HG03066 (cell line): Measurements from ENCODE around the gene TSPAN10.
"Not testable (repeated sequence)": the region's sequence is repeated elsewhere in the genome, so short reads cannot be mapped to it uniquely, and the experiment has no call there.

Source experiments
- ATAC-seq: cut with Tn5 transposase; IDR thresholded peaks from one replicate; pipeline ENCODE4 v1.9.1; 2021; ENCODE audit warnings: low read depth; ENCODE audit not compliant: unreplicated experiment

TSPAN10 gene

DNA sequence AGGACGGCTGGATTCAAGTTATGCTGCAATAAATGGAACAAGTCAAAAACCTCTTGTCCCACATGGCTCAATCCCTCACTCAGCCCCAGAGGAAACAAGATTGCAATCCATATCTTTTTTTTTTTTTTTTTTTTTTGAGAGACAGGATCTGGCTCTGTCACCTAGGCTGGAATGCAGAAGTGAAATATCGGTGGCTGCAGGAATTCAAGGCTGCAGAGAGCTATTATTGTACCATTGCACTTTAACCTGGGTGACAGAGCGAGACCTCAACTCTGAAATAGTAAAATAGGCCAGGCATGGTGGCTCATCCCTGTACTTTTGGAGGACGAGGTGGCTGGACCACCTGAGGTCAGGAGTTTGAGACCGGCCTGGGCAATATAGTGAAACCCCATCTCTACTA lies 22.0 kb downstream of the TSPAN10 start:
- ATAC-seq, result no peak

DNA sequence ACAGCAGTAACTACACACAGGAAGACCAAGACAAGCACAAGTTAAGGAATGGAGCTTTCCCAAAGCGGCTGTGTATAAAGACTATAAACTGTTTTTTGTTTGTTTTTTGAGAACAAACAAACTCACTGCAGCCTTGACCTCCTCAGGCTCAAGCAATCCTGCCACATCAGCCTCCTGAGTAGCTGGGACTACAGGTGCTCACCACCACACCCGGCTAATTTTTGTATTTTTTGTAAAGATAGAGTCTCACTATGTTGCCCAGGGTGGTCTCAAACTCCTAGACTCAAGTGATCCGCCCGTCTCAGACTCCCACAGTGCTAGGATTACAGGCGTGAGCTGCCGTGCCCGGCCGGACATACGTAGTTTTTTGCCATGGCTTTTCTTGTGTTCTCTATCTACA lies 23.4 kb downstream of the TSPAN10 start:
- no peak for ATAC-seq

DNA sequence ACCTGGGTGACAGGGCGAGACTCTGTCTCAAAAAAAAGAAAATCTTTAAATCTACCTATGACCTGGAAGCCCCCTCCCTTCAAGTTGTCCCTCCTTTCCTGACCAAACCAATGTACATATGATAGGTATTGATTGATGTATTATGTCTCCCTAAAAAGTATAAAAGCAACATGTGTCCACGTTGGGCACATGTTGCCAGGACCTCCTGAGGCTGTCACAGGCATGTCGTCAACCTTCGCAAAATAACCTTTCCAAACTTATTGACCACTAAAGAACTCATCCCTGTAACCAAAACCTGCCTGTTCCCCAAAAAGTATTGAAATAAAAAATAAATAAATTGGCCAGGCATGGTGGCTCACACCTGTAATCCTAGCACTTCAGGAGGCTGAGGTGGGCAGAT lies 25.0 kb downstream of the TSPAN10 start:
- no peak for ATAC-seq

DNA sequence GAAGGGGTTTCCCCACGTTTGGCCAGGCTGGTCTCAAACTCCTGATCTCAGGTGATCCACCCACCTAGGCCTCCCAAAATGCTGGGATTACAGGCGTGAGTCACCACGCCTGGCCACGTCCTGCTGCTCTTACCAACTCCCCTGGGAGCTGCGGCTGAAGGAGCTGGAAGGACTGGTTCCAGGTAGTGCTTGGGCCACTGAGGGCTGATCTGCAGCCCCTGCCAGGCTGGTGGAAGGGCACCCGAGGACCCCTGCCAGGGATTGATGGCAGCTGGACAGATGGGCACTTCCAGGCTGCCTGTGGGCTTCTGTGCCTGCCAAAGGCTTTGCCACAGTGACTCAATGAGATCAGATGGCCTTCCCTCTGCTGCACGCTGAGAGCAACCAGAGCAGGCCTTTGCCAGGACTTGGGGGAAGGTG lies 27.1 kb downstream of the TSPAN10 start:
- ATAC-seq, result no peak

DNA sequence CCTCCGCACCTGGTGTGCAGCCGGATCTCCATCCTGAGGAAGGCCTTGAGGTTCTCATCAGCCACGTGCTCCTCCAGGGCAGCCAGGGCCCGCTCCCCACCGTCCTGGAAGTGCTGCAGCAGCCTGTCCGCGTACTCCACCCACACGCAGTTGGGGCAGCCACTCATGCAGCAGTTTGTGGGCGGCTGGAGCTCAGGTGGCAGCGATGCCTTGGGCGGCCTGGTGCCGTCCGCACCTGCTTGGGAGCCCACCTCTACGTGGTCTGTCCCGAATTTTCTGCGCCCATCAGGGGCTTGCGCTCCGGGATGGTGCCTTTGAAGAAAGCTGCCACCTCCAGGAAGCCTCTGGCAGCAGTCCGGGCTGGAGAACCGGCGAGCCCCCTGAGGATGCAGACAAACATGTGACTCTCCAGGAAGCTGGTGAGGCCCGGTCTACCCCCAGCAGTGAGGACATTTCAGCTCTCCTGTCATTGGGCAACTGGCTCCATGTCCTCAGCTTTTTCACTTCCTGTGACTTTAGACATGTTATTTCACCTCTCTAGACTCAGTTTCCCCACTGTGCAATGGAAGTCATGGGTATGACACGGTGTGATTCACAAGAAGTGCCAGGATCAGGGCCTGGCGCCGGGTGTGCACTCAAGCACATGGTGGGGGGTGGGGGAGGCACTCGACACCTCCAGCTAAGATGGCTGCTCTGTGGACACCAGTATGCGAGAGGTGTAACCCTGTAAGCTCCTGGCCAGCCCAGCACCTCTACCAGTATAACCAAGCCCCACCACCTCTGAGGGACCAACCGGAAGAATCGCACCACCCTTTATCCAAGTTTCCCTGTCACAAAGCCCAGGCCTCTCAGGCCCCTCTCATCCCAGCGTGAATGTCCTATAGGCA lies 28.5 kb downstream of the TSPAN10 start:
- no peak for ATAC-seq

DNA sequence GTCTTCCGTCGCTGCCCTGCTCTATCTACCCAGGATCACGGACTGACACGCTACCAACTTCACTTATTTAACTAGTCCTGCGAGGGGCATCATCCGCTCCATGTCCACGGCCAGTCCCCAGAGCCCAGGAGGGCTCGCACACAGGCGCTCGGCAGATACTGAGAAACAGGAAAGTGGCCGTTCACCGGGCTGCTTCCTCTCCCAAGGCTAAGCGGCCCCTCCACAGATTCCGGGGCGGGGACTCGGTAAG lies 29.0 kb downstream of the TSPAN10 start:
- peak; percentile 21 for ATAC-seq

DNA sequence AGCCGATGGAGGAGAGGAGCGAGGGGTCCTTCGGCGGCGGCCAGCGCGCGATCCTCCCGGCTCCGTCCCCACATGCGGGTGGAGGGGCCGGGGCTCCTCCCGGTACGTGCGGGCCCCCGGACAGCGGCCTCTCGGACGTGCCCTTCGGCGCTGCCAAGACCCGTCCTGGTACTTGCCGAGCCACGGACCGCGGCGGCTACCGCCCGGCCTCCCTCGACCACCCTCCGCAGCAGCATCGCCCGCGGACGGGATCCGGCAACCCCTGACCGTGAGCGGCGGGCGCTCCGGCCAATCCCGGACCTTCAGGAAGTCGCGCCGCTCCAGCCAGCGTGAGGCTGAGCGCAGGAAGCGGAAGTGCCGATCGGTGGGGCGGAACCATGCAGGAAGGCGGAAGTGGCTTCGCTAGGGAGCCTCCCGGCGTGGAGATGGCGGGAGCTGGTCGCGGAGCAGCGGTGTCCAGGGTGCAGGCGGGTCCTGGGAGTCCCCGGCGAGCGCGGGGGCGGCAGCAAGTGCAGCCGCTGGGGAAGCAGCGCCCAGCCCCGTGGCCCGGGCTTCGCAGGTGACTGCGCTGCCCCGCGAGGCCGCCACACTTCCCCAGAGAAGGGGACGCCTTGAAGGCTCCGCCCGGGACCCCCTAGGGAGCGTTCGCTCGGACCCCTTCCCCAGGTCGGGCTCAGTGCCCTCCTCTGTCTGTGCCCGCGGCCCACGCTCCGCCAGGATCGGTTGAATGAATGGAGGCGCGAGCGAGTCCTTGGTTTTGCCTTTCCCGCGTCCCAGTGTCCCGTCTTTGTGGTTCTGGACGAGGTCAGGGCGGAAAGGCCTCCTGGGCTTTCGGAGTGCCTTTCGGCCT lies 29.6 kb downstream of the TSPAN10 start, which contains the start of the genes CCDC137 and OXLD1:
Gene CCDC137, plus strand, starts transcription at position 396 of the 850 bp plus-strand sequence. Its CDS starts 30 bp downstream, at position 426.
Gene OXLD1, minus strand, starts transcription at position 264 of the 850 bp plus-strand sequence. Its CDS starts 28 bp downstream, at position 236.
- ATAC-seq, result peak; percentile 95

DNA sequence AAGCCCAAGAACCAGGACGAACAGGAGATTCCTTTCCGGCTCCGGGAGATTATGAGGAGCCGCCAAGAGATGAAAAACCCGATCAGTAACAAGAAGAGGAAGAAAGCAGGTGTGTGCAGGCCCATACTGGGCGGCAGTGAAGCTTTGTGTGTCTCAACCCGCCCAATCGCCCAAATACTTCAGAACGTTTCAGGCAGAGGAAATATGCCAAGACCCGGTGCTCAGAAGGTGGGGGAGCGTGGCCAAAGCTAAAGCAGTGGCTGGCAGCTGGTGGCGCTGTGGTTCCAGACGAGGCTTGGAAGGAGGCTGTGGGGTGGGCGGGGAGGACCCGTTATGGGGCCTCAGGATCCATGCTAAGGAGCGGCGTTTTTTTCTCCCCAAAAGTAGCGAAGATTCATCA lies 30.8 kb downstream of the TSPAN10 start:
- no peak for ATAC-seq

DNA sequence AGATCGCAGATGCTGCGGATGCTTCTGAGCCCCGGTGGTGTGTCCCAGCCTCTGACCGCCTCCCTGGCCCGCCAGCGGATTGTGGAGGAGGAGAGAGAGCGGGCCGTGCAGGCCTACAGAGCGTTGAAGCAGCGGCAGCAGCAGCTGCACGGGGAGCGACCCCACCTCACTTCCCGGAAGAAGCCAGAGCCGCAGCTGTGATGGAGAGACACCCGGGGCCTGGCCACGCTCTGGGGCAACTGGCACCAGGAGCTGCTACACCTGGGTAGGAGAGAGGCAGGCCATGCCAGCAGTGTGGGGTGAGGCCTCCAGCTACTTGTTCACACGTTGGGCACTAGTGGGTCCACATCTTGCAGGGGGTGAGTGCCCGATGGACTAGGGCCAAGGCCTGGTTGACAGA lies 35.5 kb downstream of the TSPAN10 start:
- ATAC-seq, result no peak

DNA sequence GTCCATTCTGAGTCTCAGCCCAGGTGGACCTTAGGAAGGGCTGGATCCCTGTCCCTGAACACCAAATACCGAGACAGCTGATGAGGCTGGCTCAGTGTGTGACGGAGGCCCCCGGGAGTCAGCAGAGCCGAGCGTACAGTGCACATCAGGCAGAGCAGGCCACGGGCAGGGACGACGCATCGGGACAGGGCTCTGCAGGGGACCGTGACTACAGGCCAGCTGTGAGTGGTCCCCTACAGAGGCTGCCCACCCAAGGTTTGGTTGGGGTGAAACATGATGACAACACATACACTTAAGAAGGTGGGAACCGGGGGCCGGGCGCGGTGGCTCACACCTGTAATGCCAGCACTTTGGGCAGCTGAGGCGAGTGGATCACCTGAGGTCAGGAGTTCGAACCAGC lies 36.0 kb downstream of the TSPAN10 start:
- no peak for ATAC-seq

DNA sequence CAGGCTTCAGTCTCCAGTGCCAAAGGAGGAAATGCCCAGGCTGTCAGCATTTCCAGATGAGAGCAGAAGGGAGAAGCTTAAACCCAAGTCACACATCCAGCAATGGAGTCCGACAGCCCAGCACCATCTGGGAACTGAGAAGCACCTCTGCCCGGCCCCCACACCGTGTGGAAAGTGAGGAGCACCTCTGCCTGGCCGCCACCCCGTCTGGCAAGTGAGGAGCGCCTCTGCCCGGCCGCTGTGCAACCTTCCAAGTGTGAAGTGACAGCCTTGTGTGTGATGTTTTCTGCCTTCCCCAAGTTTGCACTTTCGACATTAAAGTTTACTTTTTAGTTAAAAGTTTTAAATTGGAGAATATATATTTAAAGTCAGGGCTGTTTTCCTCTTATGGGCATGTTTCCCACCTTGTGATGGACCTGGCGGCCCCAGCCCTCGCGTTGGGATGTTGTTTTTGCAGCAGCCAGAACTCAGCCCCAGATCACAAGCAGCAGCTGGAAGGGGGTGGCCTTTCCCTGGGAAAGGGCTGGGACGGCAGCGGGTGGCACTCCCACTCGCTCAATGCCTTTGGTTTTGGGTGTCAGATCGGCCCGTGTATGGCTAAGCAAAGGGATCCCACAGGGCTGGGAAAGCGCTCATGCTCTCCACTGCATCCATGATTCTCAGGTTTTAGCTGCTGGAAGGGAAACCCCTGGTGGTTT lies 36.7 kb downstream of the TSPAN10 start:
- ATAC-seq, result no peak

DNA sequence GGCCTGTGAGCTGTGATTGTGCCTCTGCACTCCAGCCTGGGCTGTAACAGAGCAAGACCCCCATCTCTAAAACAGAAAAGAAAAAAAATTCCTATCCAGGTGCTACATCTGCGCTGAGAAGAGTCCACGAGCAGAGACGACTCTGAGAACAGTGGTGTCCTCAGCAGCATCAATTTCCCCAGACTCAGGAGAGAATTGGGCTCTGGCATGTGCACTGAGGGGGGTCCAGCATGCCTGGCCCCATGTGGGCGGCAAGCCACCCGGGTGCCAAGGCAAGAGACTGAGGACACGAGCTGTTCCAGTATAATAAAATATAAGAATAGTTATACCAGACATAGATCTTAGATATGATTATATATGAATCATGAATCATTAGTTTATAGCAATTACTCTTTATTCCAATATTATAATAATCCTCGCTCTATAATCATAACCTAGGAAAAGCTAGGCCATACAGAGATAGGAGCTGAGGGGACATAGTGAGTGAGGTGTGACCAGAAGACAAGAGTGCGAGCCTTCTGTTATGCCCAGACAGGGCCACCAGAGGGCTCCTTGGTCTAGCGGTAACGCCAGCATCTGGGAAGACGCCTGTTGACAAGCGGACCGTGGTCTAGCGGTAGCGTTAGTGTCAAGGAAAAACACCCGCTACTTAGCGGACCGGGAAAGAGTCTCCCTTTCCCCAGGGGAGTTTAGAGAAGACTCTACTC lies 38.7 kb downstream of the TSPAN10 start:
- not testable (repeated sequence) for ATAC-seq

DNA sequence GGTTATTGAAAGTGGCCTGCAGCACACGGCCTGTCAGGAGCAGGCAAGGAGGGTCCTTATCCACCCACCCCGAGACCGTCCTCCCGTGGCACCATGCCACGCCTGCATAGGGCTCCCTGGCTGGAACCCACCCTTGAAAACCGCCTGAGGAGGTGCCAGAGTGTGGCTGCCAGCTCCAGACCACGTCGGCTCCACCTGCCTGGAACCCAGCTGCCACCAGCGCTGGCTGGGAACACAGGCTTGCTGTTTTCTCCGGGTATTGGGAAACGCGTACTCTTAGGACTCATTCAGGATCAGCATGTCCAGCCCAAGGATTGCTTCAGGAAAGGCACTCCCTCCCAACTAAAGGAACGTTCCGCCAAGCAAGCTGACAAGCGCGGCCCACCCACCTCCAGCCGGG lies 39.9 kb downstream of the TSPAN10 start:
- no peak for ATAC-seq

DNA sequence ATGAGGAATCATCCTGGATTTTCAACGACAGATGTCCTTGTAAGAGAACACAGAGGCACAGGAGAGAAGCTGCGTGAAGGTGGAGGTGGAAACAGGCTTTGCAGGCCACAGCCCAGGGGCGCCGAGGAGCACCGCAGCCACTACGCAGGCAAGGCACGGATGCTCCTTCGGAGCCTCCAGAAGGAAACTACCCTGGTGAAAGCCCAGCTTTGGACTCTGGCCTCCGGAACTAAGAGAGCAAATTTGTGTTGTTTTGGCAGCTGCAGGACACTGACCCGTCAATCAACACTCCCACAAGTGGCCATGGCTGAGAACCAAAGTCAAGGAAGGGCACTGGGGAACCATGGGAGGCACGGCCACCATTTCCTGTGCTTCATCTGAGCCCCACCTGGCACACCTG lies 43.2 kb downstream of the TSPAN10 start:
- ATAC-seq, result no peak

DNA sequence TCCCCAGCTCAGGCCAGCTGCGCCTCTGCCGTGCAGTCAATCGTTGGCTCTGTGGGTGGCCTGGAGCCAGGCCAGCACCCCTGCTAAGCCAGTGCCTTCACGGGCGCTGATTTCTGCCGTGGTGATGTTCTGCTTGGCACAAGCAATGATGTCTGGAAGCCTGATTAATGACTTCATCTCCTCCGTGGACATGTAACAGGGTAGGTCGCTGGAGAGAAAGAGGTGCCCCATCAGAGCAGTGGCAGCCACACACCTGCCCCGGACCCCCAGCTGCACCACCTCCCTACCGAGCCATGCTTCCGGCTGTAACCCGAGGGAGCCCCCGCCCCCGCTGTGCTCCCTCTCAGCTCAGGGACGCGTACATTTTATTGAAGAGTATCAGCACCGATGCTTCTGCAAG lies 44.7 kb downstream of the TSPAN10 start:
- no peak for ATAC-seq

DNA sequence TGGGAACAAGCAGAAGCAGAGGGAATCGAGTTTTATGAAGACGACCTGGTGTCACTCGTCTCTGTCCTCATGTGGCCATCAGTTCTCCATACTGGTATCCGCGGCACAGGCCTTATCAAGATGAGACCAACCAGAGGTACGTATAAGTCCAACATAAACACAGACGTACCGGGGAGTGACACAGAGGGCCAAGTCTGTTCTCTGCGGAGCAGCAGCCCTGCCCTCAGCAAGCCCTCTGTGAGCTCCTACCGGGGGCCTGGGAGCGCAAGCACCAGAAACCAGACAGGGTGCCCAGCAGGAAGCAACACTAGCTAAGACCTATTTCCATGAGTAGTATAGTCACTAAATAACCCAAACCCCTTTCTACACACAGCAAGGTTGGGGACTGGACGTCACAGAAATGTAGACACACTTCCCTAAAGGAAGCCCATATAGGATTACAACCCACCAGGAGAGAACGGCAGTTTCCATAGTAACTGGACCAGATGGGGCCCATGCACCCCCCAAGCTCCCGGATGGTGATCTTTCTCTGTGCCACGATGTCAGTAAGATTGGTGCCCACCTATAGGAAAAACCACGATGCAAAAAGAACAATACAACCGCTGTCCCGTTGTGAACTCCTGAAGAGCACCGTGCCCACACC lies 45.7 kb downstream of the TSPAN10 start:
- ATAC-seq, result no peak

DNA sequence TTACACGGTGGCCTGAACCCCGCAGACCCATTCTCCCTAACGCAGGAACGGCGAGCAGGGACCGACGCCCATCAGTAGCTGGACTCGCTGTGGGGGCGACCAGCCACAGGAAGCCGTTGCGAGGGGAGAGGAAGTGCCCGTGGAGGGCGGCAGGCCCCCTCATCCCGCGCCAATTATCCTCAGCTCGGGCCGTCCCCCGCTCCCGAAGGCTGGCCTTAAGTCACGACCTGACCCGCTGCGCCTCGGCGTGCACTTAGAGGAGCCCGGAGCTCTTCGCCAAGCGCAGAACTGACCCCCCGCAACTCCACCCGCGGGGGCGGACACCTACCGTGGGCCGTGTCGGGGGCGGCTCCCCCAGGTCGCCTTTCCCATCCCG lies 46.2 kb downstream of the TSPAN10 start:
- peak; percentile 3 for ATAC-seq

DNA sequence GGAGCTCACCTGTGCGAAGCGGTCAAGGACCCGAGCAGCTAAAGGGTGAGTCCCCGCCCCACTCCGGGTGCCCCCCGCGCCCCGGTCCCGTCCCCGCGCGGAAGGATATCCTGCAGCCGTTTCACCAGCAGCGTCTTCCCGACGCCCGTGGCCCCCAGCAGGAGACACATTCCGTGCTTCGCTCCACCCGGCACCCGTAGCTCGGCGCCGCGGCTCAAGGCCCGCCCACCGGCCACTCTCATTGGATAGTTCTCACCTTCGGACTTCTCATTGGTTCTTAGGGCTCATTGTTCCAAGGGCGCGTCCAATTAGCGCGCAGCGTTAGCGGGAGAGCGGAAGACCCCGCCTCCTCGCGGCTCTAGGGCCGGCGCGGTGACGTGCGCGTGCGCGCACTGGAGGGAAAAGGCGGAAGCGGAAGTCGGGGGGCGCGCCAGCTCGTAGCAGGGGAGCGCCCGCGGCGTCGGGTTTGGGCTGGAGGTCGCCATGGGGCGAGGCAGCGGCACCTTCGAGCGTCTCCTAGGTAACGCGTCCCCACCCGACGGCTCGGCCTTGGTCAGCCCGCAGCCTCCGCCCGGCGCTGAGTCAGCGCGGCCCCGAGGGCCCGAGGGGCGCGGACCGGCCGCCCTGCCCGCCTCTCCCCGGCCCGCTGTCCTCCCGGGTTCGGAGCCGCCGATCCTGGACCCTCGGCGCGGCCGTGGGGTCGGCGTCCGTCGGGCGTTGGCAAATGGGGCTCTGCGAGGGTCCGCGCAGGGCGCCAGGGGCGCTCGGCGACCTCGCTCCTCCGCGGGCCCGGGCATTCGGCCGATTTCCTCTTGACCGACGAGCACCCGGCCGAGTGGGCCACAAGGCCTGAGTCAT lies 46.8 kb downstream of the TSPAN10 start, which contains the start of the genes ARL16 and HGS:
Gene ARL16, minus strand, starts transcription at position 214 of the 858 bp plus-strand sequence. Its CDS starts 44 bp downstream, at position 170.
Gene HGS, plus strand, starts transcription at position 428 of the 858 bp plus-strand sequence. Its CDS starts 56 bp downstream, at position 484.
- peak; percentile 98 for ATAC-seq

DNA sequence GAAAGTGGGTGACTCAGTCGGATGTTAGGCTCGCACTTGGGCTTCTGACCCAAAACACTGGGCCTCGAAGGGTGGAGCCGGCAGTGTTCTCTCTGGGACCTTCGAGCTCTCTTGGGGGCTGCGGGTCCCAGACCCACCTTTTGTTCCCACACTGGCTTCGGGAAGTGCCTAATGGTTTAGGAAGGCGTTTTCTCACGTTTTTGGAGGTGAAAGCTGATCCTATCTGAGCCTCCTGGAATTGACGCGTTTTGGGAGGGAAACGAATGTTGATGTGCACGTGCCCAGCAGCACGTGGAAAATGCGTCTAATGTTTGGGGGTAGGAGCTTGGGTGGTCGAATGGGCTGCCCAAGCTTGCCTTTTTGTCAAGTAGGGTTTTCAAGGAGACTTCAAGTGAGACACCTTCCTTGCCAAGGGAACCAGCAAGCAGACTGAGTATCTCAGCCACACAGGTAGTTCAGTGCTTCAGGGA lies 47.5 kb downstream of the TSPAN10 start:
- ATAC-seq, result peak; percentile 4
